HEK293T (cell line): ENCODE measurements around the gene DAPK1.

Experiments used
- BHLHE40 ChIP-seq: fragments of 450-650 bp; IDR thresholded peaks from 2 replicates; pipeline ENCODE4 v1.6.1; 2016; ENCODE audit warnings: mild to moderate bottlenecking, moderate library complexity, borderline replicate concordance
- L3MBTL2 ChIP-seq: fragments of 450-650 bp; conservative IDR thresholded peaks from 2 replicates; pipeline ENCODE4 v1.6.1; 2016; ENCODE audit warnings: mild to moderate bottlenecking
- LEF1 ChIP-seq: fragments of 450-650 bp; IDR thresholded peaks from 2 replicates; pipeline ENCODE4 v1.6.1; 2017; ENCODE audit warnings: mild to moderate bottlenecking, borderline replicate concordance
- SP1 ChIP-seq: fragments of 450-650 bp; IDR thresholded peaks from 2 replicates; pipeline ENCODE4 v1.6.1; 2017
- TF ChIP-seq, protein P1 (sequence below): fragments of 450-650 bp; IDR thresholded peaks from 2 replicates; pipeline ENCODE4 v1.6.1; 2016

DNA sequence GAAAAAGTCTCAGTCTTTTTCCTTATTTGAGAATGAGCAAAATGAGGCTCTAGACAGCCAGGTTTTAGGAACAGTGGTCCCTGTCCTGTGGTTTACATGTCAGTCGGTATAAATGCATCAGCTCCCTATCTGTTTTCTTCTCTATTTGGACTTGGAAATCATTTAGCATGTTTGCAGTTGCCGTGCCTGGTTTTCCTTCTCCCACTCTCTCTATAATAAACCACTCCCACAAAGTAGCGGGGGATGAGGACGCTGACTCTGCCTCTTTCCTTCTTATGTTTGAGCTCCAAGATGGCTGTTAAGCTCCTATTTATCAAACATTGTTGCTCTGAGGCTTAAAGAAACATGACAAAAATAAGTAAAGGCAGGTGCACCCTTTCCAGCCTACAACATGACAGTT is 171.1 kb downstream of the DAPK1 start:
- TF ChIP-seq SP1 (no peak), BHLHE40 (no peak), L3MBTL2 (no peak), LEF1 (no peak)
- TF ChIP-seq, protein P1, sequence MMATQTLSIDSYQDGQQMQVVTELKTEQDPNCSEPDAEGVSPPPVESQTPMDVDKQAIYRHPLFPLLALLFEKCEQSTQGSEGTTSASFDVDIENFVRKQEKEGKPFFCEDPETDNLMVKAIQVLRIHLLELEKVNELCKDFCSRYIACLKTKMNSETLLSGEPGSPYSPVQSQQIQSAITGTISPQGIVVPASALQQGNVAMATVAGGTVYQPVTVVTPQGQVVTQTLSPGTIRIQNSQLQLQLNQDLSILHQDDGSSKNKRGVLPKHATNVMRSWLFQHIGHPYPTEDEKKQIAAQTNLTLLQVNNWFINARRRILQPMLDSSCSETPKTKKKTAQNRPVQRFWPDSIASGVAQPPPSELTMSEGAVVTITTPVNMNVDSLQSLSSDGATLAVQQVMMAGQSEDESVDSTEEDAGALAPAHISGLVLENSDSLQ: no peak
